HepG2 (cell line): ENCODE results near the gene TCAP. TPM values are rescaled to one million over a fixed set of nuclear protein-coding genes. Genes with fewer than 3 reads are reported as not detected.

Experiments used
- BRCA1 ChIP-seq: sonication (generic); formaldehyde crosslinking; IDR thresholded peaks from 2 replicates; pipeline ENCODE4 v1.4.0; 2020; ENCODE audit warnings: missing genetic modification reagents
- FOXP4 ChIP-seq: sonication (generic); formaldehyde crosslinking; IDR thresholded peaks from 2 replicates; pipeline ENCODE4 v1.4.0; 2020; ENCODE audit warnings: missing genetic modification reagents
- HCFC1 ChIP-seq: fragments of 150-350 bp; IDR thresholded peaks from 2 replicates; pipeline ENCODE4 v1.6.1; 2014; ENCODE audit warnings: low read depth, low read length
- HMGXB4 ChIP-seq, 2 experiments: sonication (generic) in 1 of 2; formaldehyde crosslinking in 1 of 2; IDR thresholded peaks; 2 replicates each; pipeline versions ENCODE4 v1.4.0 to v1.6.1; 2018 to 2020; ENCODE audit warnings: missing genetic modification reagents in 2 of 2, borderline replicate concordance in 1 of 2, low read depth in 1 of 2, mild to moderate bottlenecking in 1 of 2, missing biosample characterization in 1 of 2
- KMT2A ChIP-seq: sonication (generic); formaldehyde crosslinking; IDR thresholded peaks from 2 replicates; pipeline ENCODE4 v1.4.0; 2020; ENCODE audit warnings: missing genetic modification reagents
- MAFG ChIP-seq: sonication (generic); formaldehyde crosslinking; IDR thresholded peaks from 2 replicates; pipeline ENCODE4 v1.5.1; 2020; ENCODE audit warnings: mild to moderate bottlenecking, missing genetic modification reagents
- NR2F1 ChIP-seq, 2 experiments: fragments of 450-650 bp in 1 of 2; formaldehyde crosslinking in 1 of 2; IDR thresholded peaks; 2 replicates each; pipeline versions ENCODE4 v1.5.0 to v1.6.1; 2016 to 2020; ENCODE audit warnings: mild to moderate bottlenecking in 1 of 2, missing compliant biosample characterization in 1 of 2, missing genetic modification reagents in 1 of 2, moderate library complexity in 1 of 2
- POLR2A ChIP-seq, 2 experiments: IDR thresholded peaks; 2 replicates each; pipeline ENCODE4 v1.6.1; 2011; ENCODE audit warnings: low read depth in 2 of 2, low read length in 2 of 2, mild to moderate bottlenecking in 1 of 2, moderate library complexity in 1 of 2; ENCODE audit not compliant: insufficient read depth in 1 of 2
- POLR2G ChIP-seq: fragments of 200-400 bp; formaldehyde crosslinking; IDR thresholded peaks from 2 replicates; pipeline ENCODE4 v1.6.1; 2018; ENCODE audit warnings: mild to moderate bottlenecking, low read depth, low read length, moderate library complexity
- PPARG ChIP-seq: conservative IDR thresholded peaks from 2 replicates; pipeline ENCODE4 v1.6.1; 2016; ENCODE audit warnings: missing biosample characterization, missing genetic modification reagents
- RBM22 ChIP-seq: fragments of 200-400 bp; formaldehyde crosslinking; optimal IDR thresholded peaks from 2 replicates; pipeline ENCODE3; 2017; ENCODE audit warnings: mild to moderate bottlenecking, low read length, moderate library complexity
- SMARCE1 ChIP-seq: fragments of 450-650 bp; IDR thresholded peaks from 2 replicates; pipeline ENCODE4 v1.6.1; 2017; ENCODE audit warnings: borderline replicate concordance
- SNAPC2 ChIP-seq: sonication (generic); formaldehyde crosslinking; IDR thresholded peaks from 2 replicates; pipeline ENCODE4 v1.8.1; 2022; ENCODE audit warnings: mild to moderate bottlenecking, missing genetic modification reagents
- TARDBP ChIP-seq: sonication (generic); formaldehyde crosslinking; IDR thresholded peaks from 2 replicates; pipeline ENCODE4 v1.8.0; 2022; ENCODE audit warnings: mild to moderate bottlenecking, missing genetic modification reagents
- ZFP62 ChIP-seq: sonication (generic); formaldehyde crosslinking; IDR thresholded peaks from 2 replicates; pipeline ENCODE4 v1.4.0; 2020; ENCODE audit warnings: missing genetic modification reagents
- ZNF256 ChIP-seq: sonication (generic); formaldehyde crosslinking; conservative IDR thresholded peaks from 2 replicates; pipeline ENCODE4 v1.4.0; 2020; ENCODE audit warnings: missing genetic modification reagents
- ZNF343 ChIP-seq: sonication (generic); formaldehyde crosslinking; IDR thresholded peaks from 2 replicates; pipeline ENCODE4 v1.4.0; 2020; ENCODE audit warnings: mild to moderate bottlenecking, missing genetic modification reagents
- ZNF672 ChIP-seq: sonication (generic); formaldehyde crosslinking; IDR thresholded peaks from 2 replicates; pipeline ENCODE4 v1.8.1; 2022; ENCODE audit warnings: missing genetic modification reagents
- ZNF710 ChIP-seq: sonication (generic); formaldehyde crosslinking; IDR thresholded peaks from 2 replicates; pipeline ENCODE4 v1.5.0; 2020; ENCODE audit warnings: mild to moderate bottlenecking, missing genetic modification reagents, borderline replicate concordance
- ZNF781 ChIP-seq: sonication (generic); formaldehyde crosslinking; IDR thresholded peaks from 2 replicates; pipeline ENCODE4 v1.5.1; 2020; ENCODE audit warnings: borderline replicate concordance, mild to moderate bottlenecking, missing genetic modification reagents; ENCODE audit errors: not compliant biosample characterization
- polyA plus RNA-seq, 8 experiments: library from polyadenylated mRNA; depleted of rRNA in 3 of 8; stranded (reverse) in 7 of 8; unstranded in 1 of 8; fragments of >200 nt; fragmentation: Illumina TruSeq in 4 of 8; extraction: Trizol in 4 of 8; gene quantifications; 2 replicates each; pipeline versions ENCODE4 v1.2.1 to v1.2.3, GENCODE V29; 2011 to 2016; ENCODE audit warnings: low read depth in 4 of 8, missing spikeins in 1 of 8, mixed read lengths in 1 of 8; ENCODE audit not compliant: insufficient read depth in 1 of 8
- total RNA-seq, 5 experiments: library from RNA; depleted of rRNA; stranded (reverse); fragments of >200 nt; fragmentation: Illumina TruSeq; extraction: Trizol; gene quantifications; 2 replicates each; pipeline ENCODE4 v1.2.3, GENCODE V29; 2016; ENCODE audit warnings: low read depth in 1 of 5
- TF ChIP-seq, protein P1 (sequence below): sonication (generic); formaldehyde crosslinking; IDR thresholded peaks from 2 replicates; pipeline ENCODE4 v1.8.0; 2022; ENCODE audit warnings: mild to moderate bottlenecking, missing genetic modification reagents; ENCODE audit not compliant: insufficient replicate concordance
- TF ChIP-seq, protein P2 (sequence below): sonication (generic); formaldehyde crosslinking; IDR thresholded peaks from 2 replicates; pipeline ENCODE4 v1.5.0; 2020; ENCODE audit warnings: missing genetic modification reagents

TCAP gene
- total and polyA plus RNA-seq, 2 of the 13 experiments (the other 11 are each of a cell fraction or from before 2014, with no cell fraction given), result 0.24 to 0.65 TPM

DNA sequence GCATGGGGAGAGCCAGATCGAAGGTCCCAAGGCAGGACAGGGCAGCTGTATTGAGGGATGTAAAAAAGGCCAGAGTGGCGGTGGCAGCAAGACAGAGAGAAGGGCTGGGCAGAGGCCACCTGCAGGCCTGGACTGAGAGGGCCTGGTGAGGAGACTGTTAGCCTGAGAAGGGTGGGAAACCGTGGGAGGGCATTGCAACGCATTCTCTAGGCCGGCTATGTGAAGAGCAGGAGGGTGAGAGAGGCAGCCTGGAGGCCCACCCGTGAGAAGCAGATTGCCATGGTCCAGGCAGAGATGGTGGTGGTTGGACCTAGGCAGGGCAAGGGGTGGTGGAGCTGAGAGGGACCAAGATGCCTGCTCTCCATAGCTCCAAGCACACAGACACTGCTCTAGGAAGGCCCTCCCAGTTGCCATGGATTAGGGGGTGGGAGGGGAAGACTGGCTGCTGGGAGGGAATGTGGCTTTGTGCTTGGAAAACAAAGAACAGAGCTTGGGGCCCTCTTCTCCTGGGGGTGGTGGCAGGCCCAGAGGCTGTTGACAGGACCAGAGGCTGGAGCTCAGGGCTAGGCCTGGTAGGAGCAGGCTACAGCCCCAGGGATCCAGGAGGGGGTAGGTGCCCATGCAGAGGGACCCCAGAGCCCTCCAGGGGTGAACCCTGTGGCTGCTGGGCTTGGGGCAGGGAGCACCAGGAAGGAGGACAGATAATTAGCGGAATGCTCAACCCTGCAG lies 12.4 kb upstream of the TCAP start (continued):
- TF ChIP-seq ZNF781 (CRISPR knock-in tag) (no peak), ZNF256 (CRISPR knock-in tag) (no peak), ZNF710 (CRISPR knock-in tag) (no peak), POLR2A (IDR thresholded peaks at IDR 0.05; ENCODE audit: insufficient read depth in 1 of 2, low read depth in 2 of 2, low read length in 2 of 2) (no peak), POLR2G (no peak), HMGXB4 (CRISPR knock-in tag; IDR thresholded peaks at IDR 0.05; ENCODE audit: borderline replicate concordance in 1 of 2, low read depth in 1 of 2) (no peak; a peak in 1 of 4 replicates), NR2F1 (CRISPR knock-in tag; IDR thresholded peaks at IDR 0.05) (no peak), RBM22 (no peak), ZNF672 (CRISPR knock-in tag) (no peak), ZFP62 (no peak), KMT2A (no peak), HCFC1 (no peak), SNAPC2 (CRISPR knock-in tag) (no peak), PPARG (CRISPR knock-in tag) (no peak), TARDBP (CRISPR knock-in tag) (0 out of 2 replicates have a peak, but pooled peaks have one; percentile 4), MAFG (CRISPR knock-in tag) (no peak), ZNF343 (CRISPR knock-in tag) (peak; percentile 35; the same call in 1 of the 2 replicates), SMARCE1 (no peak), FOXP4 (peak; percentile 72), BRCA1 (CRISPR knock-in tag) (no peak)
- TF ChIP-seq, protein P1, sequence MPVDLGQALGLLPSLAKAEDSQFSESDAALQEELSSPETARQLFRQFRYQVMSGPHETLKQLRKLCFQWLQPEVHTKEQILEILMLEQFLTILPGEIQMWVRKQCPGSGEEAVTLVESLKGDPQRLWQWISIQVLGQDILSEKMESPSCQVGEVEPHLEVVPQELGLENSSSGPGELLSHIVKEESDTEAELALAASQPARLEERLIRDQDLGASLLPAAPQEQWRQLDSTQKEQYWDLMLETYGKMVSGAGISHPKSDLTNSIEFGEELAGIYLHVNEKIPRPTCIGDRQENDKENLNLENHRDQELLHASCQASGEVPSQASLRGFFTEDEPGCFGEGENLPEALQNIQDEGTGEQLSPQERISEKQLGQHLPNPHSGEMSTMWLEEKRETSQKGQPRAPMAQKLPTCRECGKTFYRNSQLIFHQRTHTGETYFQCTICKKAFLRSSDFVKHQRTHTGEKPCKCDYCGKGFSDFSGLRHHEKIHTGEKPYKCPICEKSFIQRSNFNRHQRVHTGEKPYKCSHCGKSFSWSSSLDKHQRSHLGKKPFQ (CRISPR knock-in tag), result no peak
- TF ChIP-seq, protein P2, sequence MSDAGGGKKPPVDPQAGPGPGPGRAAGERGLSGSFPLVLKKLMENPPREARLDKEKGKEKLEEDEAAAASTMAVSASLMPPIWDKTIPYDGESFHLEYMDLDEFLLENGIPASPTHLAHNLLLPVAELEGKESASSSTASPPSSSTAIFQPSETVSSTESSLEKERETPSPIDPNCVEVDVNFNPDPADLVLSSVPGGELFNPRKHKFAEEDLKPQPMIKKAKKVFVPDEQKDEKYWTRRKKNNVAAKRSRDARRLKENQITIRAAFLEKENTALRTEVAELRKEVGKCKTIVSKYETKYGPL (CRISPR knock-in tag), result no peak
